Right atrium auricular region (tissue), 2 donors: ENCODE measurements around the gene PMP22. TPM values are rescaled to one million over a fixed set of nuclear protein-coding genes. Genes with fewer than 3 reads are reported as not detected.

Source experiments
- DNase-seq: peaks from one replicate; pipeline ENCODE4 v3.0.0-alpha.2; 2019; ENCODE audit warnings: low spot score
- H3K27ac ChIP-seq, 2 donors: fragments of 200-600 bp; sonication (generic); 1 replicate in 1 of 2; 2 replicates in 1 of 2; pipeline ENCODE4 v1.5.1; 2016 to 2019
- H3K27me3 ChIP-seq, 2 donors: fragments of 200-600 bp; sonication (generic); one replicate each; pipeline versions ENCODE4 v1.5.1 to v1.6.0; 2017 to 2019
- H3K36me3 ChIP-seq: fragments of 200-600 bp; sonication (generic); one replicate; pipeline ENCODE4 v1.5.1; 2016
- H3K4me1 ChIP-seq, 2 donors: fragments of 200-600 bp; sonication (generic); one replicate each; pipeline versions ENCODE4 v1.5.1 to v1.6.0; 2017 to 2019
- H3K4me3 ChIP-seq, 2 donors: fragments of 200-600 bp; sonication (generic); 1 replicate in 1 of 2; 2 replicates in 1 of 2; pipeline ENCODE4 v1.5.1; 2017 to 2019; ENCODE audit warnings: mild to moderate bottlenecking in 1 of 2, moderate library complexity in 1 of 2
- H3K9me3 ChIP-seq, 2 donors: fragments of 200-600 bp; sonication (generic); one replicate each; pipeline ENCODE4 v1.5.1; 2019
- total RNA-seq, 2 donors: library from RNA; depleted of rRNA; stranded (reverse); fragments of >200 nt; gene quantifications; one replicate each; pipeline ENCODE4 v1.1.0, GENCODE V29; 2016
- TF ChIP-seq, protein P1 (sequence below), 2 donors: fragments of 200-600 bp; sonication (generic); IDR thresholded peaks; one replicate each; pipeline ENCODE4 v1.5.1; 2019; ENCODE audit warnings: antibody characterized with exemption in 2 of 2

PMP22 gene
- total RNA-seq, 2 donors from 2014 or later, result 160 to 164 TPM

DNA sequence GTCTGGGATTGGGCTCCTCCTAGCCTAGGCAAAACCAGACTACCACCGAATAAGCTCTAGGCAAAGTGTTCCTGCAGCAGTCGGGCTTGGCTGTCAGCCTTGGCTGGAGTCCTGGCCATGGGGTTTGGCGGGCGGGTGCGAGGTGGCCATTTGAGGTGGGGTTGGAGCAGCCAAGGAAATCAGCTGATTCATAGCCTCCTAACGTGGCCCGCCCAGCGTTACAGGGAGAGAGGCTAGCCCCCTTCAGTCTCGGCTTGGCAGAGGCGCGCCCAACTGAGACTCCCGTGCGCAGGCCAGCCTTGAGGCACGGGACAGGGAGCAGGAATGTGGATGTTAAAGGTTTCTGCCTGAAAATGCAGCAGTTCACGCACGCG, 1.9 kb downstream of the PMP22 start:
- Histone ChIP-seq H3K27ac (peak overlapping the region; percentile 97 to 99), H3K9me3 (no peaks in the 10 kb centered on the region), H3K27me3 (no peaks in the 10 kb centered on the region), H3K4me3 (peak overlapping the region; percentile 60 to 69), H3K36me3 (peaks cover 17% of the 10 kb centered on the region), H3K4me1 (peaks cover 0 to 31% of the 10 kb centered on the region in 2 donors)
- peak; percentile 96 for DNase-seq
- TF ChIP-seq, protein P1, sequence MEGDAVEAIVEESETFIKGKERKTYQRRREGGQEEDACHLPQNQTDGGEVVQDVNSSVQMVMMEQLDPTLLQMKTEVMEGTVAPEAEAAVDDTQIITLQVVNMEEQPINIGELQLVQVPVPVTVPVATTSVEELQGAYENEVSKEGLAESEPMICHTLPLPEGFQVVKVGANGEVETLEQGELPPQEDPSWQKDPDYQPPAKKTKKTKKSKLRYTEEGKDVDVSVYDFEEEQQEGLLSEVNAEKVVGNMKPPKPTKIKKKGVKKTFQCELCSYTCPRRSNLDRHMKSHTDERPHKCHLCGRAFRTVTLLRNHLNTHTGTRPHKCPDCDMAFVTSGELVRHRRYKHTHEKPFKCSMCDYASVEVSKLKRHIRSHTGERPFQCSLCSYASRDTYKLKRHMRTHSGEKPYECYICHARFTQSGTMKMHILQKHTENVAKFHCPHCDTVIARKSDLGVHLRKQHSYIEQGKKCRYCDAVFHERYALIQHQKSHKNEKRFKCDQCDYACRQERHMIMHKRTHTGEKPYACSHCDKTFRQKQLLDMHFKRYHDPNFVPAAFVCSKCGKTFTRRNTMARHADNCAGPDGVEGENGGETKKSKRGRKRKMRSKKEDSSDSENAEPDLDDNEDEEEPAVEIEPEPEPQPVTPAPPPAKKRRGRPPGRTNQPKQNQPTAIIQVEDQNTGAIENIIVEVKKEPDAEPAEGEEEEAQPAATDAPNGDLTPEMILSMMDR (IDR thresholded peaks at IDR 0.05), result no peak

DNA sequence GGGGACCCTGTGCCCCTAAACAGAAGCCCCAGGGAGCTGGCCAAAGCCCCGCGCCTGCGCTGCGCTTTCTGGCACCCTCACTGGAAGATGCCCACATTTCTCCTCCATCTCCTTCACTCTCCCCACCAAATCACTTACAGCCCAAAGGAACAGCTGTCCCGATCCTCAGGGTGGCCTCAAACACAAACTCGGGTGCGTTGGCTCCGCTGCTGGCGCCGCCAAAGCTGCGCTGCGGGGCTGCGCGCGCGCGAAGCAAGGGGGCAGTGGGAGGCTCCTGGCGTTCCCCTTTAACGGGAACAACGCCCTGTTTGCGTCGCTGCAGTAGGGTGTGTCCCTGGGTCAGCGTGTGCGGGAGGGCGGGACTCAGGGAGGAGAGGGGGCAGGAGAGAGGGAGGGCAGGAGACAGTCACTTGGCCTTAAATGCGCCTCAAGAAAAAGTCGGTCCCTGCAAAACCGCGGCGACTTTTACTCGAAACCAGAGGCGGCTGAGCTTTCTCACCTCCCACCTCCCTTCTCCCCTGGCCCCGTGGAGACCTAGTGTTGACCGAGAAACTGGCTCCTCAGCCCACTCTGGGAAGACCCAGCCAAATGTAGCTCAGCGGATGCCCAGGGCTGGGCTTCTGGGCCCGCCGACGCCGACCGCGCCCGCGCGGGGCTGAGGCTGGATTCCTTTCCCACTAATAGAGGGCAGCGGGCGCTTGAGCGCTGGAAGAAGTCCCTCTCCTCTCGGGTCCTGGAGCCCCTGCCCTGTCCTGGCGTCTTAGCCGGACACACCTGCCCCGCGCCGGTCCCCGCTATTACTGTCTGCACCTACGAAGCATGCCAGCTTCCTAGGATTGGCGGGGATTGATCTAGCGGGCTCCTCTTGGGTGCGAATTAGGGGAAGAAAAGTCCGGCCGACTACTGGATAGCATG, 2.6 kb downstream of the PMP22 start:
- Histone ChIP-seq H3K4me3 (peak overlapping the region; percentile 60 to 69), H3K4me1 (peaks cover 0 to 38% of the 10 kb centered on the region in 2 donors), H3K9me3 (no peaks in the 10 kb centered on the region), H3K27me3 (no peaks in the 10 kb centered on the region), H3K27ac (peak overlapping the region; percentile 97 to 99), H3K36me3 (peaks cover 23% of the 10 kb centered on the region)
- DNase-seq, result peak; percentile 93
- TF ChIP-seq, protein P1 (IDR thresholded peaks at IDR 0.05), result peak in 1 of 2 donors; percentile 68

DNA sequence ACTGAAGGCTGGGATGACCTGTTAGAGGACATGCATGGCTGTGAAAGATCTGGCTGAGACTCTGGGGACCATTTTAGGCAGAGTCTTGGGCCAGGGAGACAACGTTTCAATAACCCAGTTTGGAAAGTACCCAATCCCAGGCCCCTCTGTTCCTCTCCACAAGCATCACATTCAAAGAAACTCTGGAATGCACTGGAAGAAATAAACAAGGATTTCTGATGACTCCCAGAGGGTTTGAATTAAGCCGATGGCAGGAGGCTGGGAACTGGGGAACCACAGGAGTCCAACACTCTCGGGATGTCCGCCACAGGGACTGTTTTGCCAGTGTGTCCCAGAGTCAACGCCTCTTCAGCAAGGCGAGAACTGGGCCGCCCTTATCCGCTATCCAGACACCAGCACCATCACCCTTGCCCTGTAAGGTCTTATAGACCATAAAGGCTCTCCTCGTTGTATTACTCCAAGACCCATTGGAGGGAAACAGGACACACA, 3.3 kb downstream of the PMP22 start:
- Histone ChIP-seq H3K4me1 (peaks cover 0 to 45% of the 10 kb centered on the region in 2 donors), H3K9me3 (no peaks in the 10 kb centered on the region), H3K36me3 (peaks cover 30% of the 10 kb centered on the region), H3K27me3 (no peaks in the 10 kb centered on the region), H3K4me3 (peak overlapping the region; percentile 60 to 69), H3K27ac (peak overlapping the region; percentile 97 to 99)
- no peak for DNase-seq
- TF ChIP-seq, protein P1 (IDR thresholded peaks at IDR 0.05), result no peak

DNA sequence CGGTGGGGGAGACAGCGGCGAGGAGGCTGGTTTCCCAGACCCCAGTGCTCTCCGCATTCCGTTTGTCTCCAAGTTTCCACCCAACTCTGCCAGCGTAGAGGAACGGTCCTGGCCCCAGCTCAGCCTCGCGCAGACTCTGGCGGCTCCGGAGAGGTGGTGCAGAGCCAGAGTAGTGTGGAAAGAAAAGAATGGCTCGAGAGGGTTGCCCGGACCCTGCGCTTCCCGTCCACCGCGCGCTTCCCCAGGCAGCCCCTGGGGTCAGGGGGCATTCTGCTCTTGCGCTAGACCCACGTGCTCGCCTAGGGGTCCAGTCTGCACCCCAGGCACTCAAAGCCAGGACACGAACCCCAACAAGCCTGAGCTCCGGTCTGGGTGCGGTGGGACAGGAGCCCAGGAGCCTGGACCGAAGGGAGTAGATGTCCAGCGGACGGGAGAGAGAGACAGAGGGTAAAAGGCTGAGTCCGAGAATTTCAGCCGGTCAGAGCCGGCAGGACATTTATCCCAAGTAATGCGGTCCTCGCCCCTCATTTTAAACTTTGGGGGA, 3.8 kb downstream of the PMP22 start:
- Histone ChIP-seq H3K27me3 (no peaks in the 10 kb centered on the region), H3K4me3 (peak overlapping the region; percentile 60 to 69), H3K4me1 (peaks cover 0 to 50% of the 10 kb centered on the region in 2 donors), H3K36me3 (peaks cover 35% of the 10 kb centered on the region), H3K27ac (peak overlapping the region; percentile 97 to 99), H3K9me3 (no peaks in the 10 kb centered on the region)
- TF ChIP-seq, protein P1 (IDR thresholded peaks at IDR 0.05), result no peak
- DNase-seq, result no peak

DNA sequence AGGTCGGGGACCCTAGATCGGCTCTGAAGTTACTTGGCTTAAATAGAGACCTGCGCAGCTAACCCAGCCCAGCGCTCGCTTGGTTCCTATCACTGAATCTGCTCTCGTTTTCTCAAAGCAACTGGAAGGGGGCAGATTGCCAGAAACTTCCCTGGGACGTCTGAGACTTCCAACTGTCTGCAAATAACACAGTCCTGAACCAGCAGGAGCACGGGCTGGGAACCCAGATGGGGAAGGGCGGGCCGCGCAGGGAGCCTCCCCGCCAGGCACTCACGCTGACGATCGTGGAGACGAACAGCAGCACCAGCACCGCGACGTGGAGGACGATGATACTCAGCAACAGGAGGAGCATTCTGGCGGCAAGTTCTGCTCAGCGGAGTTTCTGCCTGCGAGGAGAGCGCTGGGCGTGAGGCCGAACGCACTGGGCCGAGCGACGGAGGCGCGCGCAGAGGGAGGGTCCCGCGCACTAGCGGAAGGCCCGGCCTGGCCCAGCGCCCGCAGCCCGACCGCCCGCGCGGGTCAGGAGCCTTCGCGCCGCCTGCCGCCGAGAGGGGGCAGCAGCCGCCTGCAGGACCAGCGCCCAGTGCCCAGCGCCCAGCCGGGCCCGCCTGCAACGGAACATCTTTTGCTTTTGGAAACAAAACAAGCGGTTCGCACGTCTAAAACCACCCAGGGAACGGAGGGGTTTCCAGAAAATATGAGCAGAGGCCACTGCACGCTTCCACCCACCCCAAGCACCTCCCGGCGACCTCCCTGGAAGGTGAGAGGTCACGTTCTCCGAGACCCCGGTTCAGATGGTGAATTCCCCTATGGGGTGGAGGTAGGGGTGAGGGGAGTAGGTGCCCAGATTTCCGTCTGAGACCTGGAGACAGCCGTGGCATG, 4.5 kb downstream of the PMP22 start:
- H3K36me3 ChIP-seq, result peaks cover 42% of the 10 kb centered on the region
- peak; percentile 91 for DNase-seq
- TF ChIP-seq, protein P1 (IDR thresholded peaks at IDR 0.05), result peak; percentile 90 to 95
- no peaks in the 10 kb centered on the region for H3K9me3 ChIP-seq
- no peaks in the 10 kb centered on the region for H3K27me3 ChIP-seq
- H3K4me1 ChIP-seq, result peaks cover 0 to 57% of the 10 kb centered on the region in 2 donors
- H3K4me3 ChIP-seq, result peak overlapping the region; percentile 60 to 69
- H3K27ac ChIP-seq, result peak overlapping the region; percentile 97 to 99
